RWPE1 (cell line): ENCODE measurements around the gene WSCD2.
"Not testable (repeated sequence)": the region's sequence is repeated elsewhere in the genome, so short reads cannot be mapped to it uniquely, and the experiment has no call there.

Experiments
- CTCF ChIA-PET: fragments of 350-600 bp; sonication (Branson Sonifier 250); formaldehyde crosslinking; extraction: SDS; loops from one replicate; lab custom pipeline; 2021; lab: Yijun Ruan, JAX
- POLR2A ChIA-PET: fragments of 400-600 bp; formaldehyde crosslinking; extraction: SDS; loops from one replicate; lab custom pipeline; 2020; ENCODE audit warnings: antibody characterized with exemption; ENCODE audit not compliant: low non-redundant PET; lab: Yijun Ruan, JAX
- DNase-seq: peaks from one replicate; pipeline ENCODE4 v3.0.0; 2012; ENCODE audit warnings: low spot score
- H3K27ac ChIP-seq: fragments of 450-650 bp; 2 replicates; pipeline ENCODE4 v1.5.1; 2017
- CTCF ChIP-seq: fragments of 450-650 bp; conservative IDR thresholded peaks from 2 replicates; pipeline ENCODE4 v1.5.1; 2017; ENCODE audit warnings: low read depth, mild to moderate bottlenecking

WSCD2 gene

GRCh38 chr12:108211157-108211556 is 82.1 kb downstream of the WSCD2 start:
- TF ChIP-seq CTCF = no peak
- no peak for DNase-seq
- H3K27ac ChIP-seq = no peak overlapping the region
- ChIA-PET CTCF (interaction anchor here (0.7 kb wide), 1 partner anchor 8 kb away, joined by 3 read pairs; no protein-coding TSS in a partner anchor), POLR2A (no interaction called here)

GRCh38 chr12:108213871-108214445 is 84.9 kb downstream of the WSCD2 start:
- ChIA-PET CTCF (no interaction called here), POLR2A (no interaction called here)
- no peak for TF ChIP-seq CTCF
- no peak overlapping the region for H3K27ac ChIP-seq
- DNase-seq = no peak

- ChIA-PET POLR2A (no interaction called here), CTCF (no interaction called here)
- no peak for TF ChIP-seq CTCF
- H3K27ac ChIP-seq = no peak overlapping the region
- DNase-seq = peak; percentile 58
Observed at GRCh38 chr12:108214486-108214885, 85.4 kb downstream of the WSCD2 start.

- ChIA-PET CTCF (no interaction called here), POLR2A (no interaction called here)
- H3K27ac ChIP-seq = no peak overlapping the region
- no peak for TF ChIP-seq CTCF
- DNase-seq = no peak
Observed at GRCh38 chr12:108215458-108215857, 86.4 kb downstream of the WSCD2 start.

GRCh38 chr12:108218921-108219320 is 89.8 kb downstream of the WSCD2 start:
- no peak for TF ChIP-seq CTCF
- POLR2A ChIA-PET = no interaction called here
- CTCF ChIA-PET = interaction anchor here (0.7 kb wide), 1 partner anchor 1520 kb away, joined by 3 read pairs; no protein-coding TSS in a partner anchor
- DNase-seq = no peak
- H3K27ac ChIP-seq = no peak overlapping the region

- CTCF ChIA-PET, H3K27ac ChIP-seq, POLR2A ChIA-PET, DNase-seq: not testable (repeated sequence)
Observed at GRCh38 chr12:108225101-108225500, 96.0 kb downstream of the WSCD2 start.

GRCh38 chr12:108226866-108227265 is 97.8 kb downstream of the WSCD2 start:
- H3K27ac ChIP-seq = no peak overlapping the region
- TF ChIP-seq CTCF = no peak
- CTCF ChIA-PET = no interaction called here
- POLR2A ChIA-PET = no interaction called here
- no peak for DNase-seq
